ENCODE measurements around the gene IGF2BP2. TPM values are rescaled to one million over a fixed set of nuclear protein-coding genes. Genes with fewer than 3 reads are reported as not detected.

IGF2BP2 gene
- total RNA-seq, 1 donor from 2014 or later, result 101 TPM

DNA sequence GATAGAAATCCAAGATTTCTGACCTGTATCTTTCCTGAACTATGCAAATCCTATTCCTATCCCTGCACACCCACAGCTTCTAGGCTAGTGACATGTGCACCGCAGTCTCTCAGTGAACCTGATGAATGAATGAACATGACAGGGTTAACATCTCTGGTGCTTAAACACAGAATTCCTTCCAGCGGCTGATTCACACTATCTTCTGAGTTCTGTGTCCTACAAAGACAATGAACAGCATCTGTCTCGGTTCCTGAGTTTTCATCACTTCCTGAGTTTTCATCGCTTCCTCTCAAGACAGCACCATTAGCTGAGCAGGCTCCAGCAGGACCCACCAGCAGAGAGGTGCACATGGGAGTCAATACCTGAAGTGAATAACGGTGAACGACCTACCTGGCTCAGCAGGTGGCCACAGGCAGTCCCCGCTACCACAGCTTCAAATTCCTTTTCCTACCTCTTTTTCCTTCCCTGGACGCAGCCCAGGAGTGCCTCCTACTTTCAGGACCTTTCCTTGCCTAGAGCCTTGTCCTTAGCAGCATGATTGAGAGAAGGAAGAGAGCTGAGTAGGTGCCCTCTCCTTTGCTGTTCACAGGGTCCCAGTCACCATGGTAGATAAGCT, 113.5 kb downstream of the IGF2BP2 start:
- H3K4me3 Mint-ChIP-seq (ENCODE audit: unreplicated experiment), result no peak overlapping the region
- no peaks in the 10 kb centered on the region for H3K36me3 Mint-ChIP-seq (ENCODE audit: unreplicated experiment)
- H3K27me3 Mint-ChIP-seq (ENCODE audit: unreplicated experiment), result no peaks in the 10 kb centered on the region
- TF ChIP-seq, protein P1, sequence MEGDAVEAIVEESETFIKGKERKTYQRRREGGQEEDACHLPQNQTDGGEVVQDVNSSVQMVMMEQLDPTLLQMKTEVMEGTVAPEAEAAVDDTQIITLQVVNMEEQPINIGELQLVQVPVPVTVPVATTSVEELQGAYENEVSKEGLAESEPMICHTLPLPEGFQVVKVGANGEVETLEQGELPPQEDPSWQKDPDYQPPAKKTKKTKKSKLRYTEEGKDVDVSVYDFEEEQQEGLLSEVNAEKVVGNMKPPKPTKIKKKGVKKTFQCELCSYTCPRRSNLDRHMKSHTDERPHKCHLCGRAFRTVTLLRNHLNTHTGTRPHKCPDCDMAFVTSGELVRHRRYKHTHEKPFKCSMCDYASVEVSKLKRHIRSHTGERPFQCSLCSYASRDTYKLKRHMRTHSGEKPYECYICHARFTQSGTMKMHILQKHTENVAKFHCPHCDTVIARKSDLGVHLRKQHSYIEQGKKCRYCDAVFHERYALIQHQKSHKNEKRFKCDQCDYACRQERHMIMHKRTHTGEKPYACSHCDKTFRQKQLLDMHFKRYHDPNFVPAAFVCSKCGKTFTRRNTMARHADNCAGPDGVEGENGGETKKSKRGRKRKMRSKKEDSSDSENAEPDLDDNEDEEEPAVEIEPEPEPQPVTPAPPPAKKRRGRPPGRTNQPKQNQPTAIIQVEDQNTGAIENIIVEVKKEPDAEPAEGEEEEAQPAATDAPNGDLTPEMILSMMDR (IDR thresholded peaks at IDR 0.05), result no peak
- DNase-seq (ENCODE audit: extremely low spot score, unreplicated experiment), result no peak
- no peak overlapping the region for H3K27ac Mint-ChIP-seq (ENCODE audit: unreplicated experiment)
- no peaks in the 10 kb centered on the region for H3K9me3 Mint-ChIP-seq (ENCODE audit: unreplicated experiment)
- H3K4me1 Mint-ChIP-seq (ENCODE audit: unreplicated experiment), result peaks cover 48% of the 10 kb centered on the region

GRCh38 chr3:185709251-185709955, 115.4 kb downstream of the IGF2BP2 start:
- Mint-ChIP-seq H3K4me3 (ENCODE audit: unreplicated experiment) (no peak overlapping the region), H3K27ac (ENCODE audit: unreplicated experiment) (no peak overlapping the region), H3K9me3 (ENCODE audit: unreplicated experiment) (no peaks in the 10 kb centered on the region), H3K4me1 (ENCODE audit: unreplicated experiment) (peaks cover 30% of the 10 kb centered on the region), H3K27me3 (ENCODE audit: unreplicated experiment) (no peaks in the 10 kb centered on the region), H3K36me3 (ENCODE audit: unreplicated experiment) (no peaks in the 10 kb centered on the region)
- TF ChIP-seq, protein P1 (IDR thresholded peaks at IDR 0.05), result no peak
- no peak for DNase-seq (ENCODE audit: extremely low spot score, unreplicated experiment)

DNA sequence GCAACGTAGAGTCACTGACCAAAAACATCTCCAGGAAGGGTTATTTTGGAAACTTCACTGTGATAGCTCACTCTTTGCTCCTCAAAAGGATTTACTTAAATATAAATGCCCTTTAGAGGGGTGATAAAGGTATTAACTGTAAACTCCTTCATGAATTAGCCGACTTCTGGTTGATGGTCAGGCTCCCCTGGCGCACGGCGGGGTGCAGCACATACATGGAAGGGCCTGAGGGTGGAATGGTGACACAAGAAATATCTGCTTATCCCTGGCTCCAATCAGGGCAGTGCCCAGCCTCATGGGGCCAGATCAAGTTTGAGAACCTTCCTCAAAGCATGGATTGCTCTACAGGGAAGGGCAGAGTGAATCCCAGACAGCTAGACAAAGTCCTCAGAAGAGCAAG, 116.5 kb downstream of the IGF2BP2 start:
- no peak for DNase-seq (ENCODE audit: extremely low spot score, unreplicated experiment)
- Mint-ChIP-seq H3K27me3 (ENCODE audit: unreplicated experiment) (no peaks in the 10 kb centered on the region), H3K4me3 (ENCODE audit: unreplicated experiment) (no peak overlapping the region), H3K4me1 (ENCODE audit: unreplicated experiment) (peaks cover 32% of the 10 kb centered on the region), H3K27ac (ENCODE audit: unreplicated experiment) (no peak overlapping the region), H3K9me3 (ENCODE audit: unreplicated experiment) (no peaks in the 10 kb centered on the region), H3K36me3 (ENCODE audit: unreplicated experiment) (no peaks in the 10 kb centered on the region)
- TF ChIP-seq, protein P1 (IDR thresholded peaks at IDR 0.05), result no peak

- Mint-ChIP-seq H3K27ac (ENCODE audit: unreplicated experiment) (no peak overlapping the region), H3K4me1 (ENCODE audit: unreplicated experiment) (peaks cover 44% of the 10 kb centered on the region), H3K9me3 (ENCODE audit: unreplicated experiment) (no peaks in the 10 kb centered on the region), H3K27me3 (ENCODE audit: unreplicated experiment) (no peaks in the 10 kb centered on the region), H3K4me3 (ENCODE audit: unreplicated experiment) (no peak overlapping the region), H3K36me3 (ENCODE audit: unreplicated experiment) (no peaks in the 10 kb centered on the region)
- TF ChIP-seq, protein P1 (IDR thresholded peaks at IDR 0.05), result no peak
- no peak for DNase-seq (ENCODE audit: extremely low spot score, unreplicated experiment)
Measured at GRCh38 chr3:185705498-185705897, 119.3 kb downstream of the IGF2BP2 start.

Measured in osteocyte (in vitro differentiated cells).